GM12874 (cell line): ENCODE results near the gene TP73.

Experiments
- CTCF ChIP-seq: IDR thresholded peaks from 2 replicates; pipeline ENCODE4 v1.5.1; 2011; ENCODE audit warnings: low read depth, mild to moderate bottlenecking, control low read depth, low read length, moderate library complexity; ENCODE audit not compliant: insufficient read depth

TP73 gene

GRCh38 chr1:3713840-3714239, 61.5 kb downstream of the TP73 start:
- no peak for TF ChIP-seq CTCF

- no peak for TF ChIP-seq CTCF
Observed at GRCh38 chr1:3714284-3714741, 62.0 kb downstream of the TP73 start.

- TF ChIP-seq CTCF, result no peak
Observed at GRCh38 chr1:3714814-3715213, 62.5 kb downstream of the TP73 start.

GRCh38 chr1:3716351-3716750, 64.0 kb downstream of the TP73 start:
- TF ChIP-seq CTCF, result no peak

- TF ChIP-seq CTCF, result no peak
Observed at GRCh38 chr1:3717041-3717714, 64.9 kb downstream of the TP73 start.

- TF ChIP-seq CTCF, result no peak
Observed at GRCh38 chr1:3717715-3718601, 65.6 kb downstream of the TP73 start.

- no peak for TF ChIP-seq CTCF
Observed at GRCh38 chr1:3718764-3719163, 66.4 kb downstream of the TP73 start.
